NCI-H748 (cell line): ENCODE data around the gene PGLYRP2.

Experiments used
- DNase-seq: peaks from one replicate; lab custom pipeline; 2025; ENCODE audit not compliant: unreplicated experiment; lab: John Stamatoyannopoulos, UW

Gene PGLYRP2

DNA sequence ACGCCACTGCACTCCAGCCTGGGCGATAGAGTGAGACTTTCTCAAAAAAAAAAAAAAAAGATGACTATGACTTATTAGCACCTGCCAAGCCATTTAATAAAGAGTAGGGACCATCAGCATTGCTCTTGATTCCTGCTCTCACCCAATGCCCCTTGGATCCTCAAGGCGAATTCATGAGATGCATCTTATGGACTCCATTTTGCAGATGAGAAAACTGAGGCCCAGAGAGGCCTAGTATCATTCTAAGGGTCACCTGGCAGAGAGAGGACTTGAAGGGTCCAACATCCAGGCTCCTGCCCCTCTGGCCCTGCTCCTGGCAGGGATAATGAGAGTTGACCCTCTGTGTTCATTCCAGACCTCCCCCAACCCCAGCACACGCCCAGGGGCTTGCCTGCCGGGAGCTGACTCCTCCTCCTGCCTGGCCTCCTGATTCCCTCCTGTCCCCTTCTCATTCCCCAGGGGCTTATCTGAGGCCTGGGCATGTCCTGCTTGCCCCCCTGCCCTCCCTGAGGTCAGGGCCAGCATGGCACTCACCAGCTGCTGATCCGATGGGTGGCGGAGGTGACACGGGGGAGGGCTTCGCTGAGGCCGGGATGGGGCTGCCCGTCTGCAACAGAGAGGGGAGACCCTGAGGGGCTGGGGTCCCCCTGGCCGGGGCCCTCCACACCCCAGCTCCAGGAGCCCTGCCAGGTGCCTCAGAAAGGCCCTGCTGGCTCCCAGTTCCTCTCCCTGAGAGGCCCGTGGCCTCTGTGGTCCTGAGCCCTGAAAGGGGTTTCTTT is 37.0 kb downstream of the PGLYRP2 start:
- DNase-seq: no peak

DNA sequence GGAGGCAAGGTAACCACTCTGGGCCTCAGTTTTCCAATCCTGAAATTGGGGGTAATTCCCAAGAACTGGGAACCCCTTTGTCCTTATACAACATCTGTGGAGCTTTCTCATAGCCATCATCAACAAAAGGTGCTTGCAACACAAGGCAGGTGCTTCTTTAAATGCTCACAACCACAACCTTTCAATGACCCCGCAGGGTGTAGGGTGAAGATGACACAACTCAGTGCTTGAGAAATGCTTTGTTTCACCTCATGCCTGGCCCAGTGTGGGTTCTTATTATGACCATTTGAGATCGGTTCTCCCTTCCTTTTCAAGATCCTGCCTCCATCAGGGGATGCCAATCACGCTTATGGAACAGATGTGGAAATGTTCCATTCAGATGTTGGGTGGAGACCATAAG is 38.0 kb downstream of the PGLYRP2 start:
- DNase-seq: no peak

DNA sequence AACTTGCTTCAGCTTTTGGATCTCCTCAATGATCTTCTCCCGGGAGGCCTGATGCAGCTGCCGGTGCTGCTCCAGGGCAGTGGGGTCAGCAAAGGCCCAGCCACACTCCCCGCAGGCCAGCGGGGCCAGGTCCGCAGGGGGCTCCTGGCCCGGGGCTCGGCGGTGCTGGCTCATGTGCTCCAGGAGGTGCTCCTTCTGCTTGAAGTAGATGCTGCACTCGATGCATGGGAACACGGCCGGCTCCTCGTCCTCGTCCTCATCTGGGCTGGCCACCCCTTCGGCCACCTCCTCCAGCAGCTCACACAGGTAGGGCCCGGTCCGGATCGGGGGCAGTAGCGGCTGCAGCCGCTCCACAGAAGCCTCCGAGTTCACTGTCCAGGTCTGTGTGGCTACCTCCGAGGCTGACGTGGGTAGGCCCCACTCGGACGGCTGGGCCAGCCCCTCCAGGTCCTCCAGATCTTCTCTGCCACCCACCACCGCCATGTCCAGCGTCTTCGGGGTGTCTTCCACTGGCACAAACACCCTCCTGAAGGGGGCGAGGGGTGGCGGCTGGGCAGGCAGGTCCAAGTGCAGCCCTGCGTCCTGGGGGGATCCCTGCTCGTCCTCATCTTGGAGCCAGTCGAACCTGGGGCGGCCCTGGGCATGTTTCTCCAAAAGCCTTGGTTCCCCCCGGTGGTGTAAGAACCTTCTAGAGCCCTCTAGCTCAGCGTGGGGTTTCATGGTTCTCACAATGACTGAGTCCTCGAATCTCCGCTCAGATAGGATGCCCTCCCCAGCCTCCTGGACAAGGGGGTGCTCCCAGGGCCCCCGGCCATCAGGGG is 39.3 kb downstream of the PGLYRP2 start:
- no peak for DNase-seq

DNA sequence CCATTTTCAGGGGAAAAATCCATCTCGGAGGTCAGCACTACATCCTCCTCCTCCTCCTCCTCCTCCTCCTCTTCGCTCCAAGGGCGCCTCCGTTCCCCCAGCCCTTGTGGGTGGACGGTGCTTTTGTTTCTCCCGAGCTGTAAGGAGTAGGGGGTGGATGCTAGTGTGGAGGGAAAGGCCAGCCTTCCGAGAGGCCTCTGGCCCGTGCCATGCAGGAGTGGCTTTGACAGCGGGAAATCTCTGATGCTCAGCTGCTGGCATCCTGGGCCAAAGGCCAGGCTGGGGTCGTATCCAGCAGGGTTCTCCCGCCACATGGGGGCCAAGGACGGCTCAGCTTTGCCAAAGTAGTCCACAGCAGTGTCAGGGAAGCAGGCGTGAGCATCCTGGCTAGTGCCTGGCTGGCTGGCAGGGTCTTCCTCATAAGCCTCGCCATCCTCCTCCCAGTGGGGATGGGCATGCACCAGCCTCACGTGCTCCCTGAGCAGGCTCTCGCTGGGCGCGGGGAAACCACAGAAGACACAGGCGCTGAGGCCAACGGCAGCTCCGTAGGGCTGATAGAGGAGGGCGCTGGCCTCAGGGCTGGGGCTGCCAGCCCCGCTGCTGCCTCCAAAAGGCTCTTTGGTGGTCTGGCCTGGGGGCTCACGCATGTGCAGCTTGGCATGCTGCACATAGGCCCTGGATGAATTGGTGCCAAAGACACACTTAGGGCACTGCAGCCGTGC is 40.1 kb downstream of the PGLYRP2 start:
- DNase-seq: no peak

DNA sequence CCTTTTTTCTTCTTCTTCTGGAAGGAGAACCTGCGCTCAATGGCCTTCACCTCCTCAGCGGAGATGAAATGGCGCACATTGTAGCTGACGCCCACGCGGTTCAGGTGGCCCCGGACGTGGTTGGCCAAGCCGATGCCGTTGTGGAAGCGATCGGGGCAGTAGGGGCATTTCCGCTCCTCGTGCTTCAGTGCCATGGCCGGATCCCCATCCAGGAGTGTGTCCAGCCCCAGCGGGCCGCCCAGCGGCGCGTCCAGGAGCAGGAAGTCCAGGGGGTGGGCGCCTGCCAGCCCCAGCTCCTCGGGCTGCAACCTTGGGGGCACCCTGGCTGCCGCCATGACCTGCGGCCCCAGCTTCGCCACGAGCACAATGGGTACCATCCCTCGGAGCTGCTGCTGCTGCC is 40.7 kb downstream of the PGLYRP2 start:
- DNase-seq: no peak

DNA sequence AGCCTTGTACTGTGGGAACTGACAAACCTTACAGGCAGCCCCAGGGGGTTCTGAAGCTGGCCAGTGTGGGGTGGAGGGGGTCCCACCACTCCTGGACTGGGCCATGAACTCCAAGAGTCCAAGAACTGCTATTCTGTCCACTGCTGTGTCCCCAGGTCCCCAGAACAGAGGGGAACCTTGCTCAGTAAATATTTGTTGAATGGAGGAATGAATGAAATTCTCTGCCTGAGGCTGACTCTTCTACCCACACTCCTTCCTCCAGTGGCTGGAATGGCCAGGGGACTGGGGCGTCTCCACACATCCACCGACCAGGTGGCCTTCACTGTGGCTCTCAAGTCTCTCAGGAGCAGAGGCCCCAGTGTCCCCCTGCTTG is 41.2 kb downstream of the PGLYRP2 start:
- no peak for DNase-seq

DNA sequence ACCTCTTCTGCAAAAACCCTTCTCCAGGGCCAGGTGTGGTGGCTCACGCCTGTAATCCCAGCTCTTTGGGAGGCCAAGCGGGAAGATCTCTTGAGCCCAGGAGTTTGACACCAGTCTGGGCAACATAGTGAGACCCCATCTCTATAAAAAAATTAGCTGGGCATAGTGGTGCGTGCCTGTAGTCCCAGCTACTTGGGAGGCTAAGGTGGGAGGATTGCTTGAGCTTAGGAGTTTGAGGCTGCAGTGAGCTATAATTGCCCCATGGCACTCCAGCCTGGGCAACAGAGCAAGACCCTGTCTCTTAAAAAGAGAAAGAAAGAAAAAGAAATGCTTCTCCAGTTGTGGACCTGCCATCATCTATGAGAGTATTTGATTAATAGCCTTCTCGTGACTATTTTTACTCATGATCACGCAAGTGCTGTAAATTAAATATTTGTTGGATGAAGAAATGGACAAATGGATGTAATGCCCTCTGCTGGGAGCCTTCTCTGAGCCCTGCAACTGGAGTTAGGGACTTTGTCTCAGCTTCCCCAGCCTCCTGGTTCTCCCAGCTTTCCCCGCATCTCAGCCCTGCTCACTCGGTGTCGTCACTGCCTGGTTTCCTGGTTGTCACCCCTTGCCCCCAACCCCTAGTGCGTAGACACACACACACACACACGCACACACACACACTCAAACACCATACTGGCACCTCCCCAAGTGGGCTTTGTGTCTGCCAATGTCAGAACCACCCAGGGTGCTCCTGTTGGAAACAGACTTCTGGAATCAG is 41.8 kb downstream of the PGLYRP2 start:
- DNase-seq: no peak

DNA sequence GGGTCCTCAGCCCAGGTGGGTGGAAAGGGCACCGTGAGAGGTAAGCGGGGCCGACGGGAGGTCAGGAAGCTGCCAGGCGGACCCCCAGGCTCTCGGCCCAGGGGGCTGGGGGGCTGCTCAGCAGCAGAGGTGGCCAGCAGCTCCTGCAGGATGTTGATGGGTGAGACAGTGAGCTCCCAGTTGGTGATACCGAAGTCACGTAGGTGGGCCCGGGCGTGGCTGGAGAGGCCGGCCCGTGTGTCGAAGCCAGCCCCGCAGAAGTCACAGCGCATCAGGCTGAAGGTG is 42.5 kb downstream of the PGLYRP2 start:
- DNase-seq: no peak

DNA sequence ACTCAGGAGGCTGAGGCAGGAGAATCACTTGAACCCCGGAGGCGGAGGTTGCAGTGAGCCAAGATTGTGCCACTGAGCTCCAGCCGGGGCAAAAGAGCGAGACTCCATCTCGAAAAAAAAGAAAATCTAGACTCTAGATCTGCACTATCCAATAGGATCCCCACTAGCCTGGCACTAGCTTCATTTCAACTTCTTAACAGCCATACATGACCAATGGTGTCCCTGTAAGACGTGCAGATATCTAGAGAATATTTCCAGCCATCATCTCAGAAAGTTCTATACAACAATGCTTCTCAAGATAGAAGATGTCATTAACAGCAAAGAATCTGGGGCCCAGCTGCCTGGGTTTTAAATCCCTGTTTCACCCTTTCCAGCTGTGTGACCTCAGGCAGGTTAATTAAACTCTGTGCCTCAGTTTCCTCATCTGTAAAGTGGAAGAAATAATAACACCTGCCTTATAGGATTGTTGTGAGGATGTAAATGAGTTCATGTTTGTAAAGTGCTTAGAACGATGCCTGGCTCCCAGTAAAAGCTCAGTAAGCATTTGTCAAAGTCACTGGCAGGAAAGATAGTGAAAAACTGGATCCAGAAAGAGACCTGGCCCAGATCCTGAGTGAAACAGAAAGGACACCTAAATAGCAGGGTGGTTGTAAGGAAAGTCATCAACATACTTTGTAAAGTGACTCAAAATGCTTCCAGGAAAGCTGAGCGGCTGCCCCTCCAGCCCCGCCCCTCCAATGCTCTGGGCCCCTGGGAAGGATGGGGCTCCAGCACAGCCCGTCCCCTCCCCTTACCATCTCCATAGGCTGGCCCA is 43.1 kb downstream of the PGLYRP2 start:
- DNase-seq: no peak

DNA sequence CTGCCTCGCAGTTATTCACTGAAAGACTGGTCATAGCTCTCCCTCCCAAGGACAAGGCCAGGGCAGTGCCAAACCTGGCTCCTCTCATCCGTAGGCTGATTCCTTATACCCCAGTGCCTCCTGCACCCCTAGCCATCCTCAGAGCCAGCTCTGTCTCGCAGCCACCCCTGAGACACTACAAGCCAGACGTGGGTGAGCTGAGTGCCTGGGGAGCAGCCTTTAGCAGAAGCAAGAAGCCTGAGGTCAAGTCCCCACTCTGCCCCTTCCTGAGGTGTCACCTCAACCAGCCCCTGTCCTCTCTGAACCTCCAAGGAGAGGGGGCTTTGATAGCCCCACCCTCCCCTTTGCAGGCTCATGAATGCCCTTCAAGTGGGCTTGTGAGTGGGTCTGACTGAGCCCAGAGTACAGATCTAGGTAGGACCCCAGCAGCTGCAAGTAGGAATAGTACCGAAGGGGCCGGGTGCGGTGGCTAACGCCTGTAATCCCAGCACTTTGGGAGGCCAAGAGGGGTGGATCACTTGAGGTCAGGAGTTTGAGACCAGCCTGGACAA is 45.7 kb downstream of the PGLYRP2 start:
- DNase-seq: no peak

DNA sequence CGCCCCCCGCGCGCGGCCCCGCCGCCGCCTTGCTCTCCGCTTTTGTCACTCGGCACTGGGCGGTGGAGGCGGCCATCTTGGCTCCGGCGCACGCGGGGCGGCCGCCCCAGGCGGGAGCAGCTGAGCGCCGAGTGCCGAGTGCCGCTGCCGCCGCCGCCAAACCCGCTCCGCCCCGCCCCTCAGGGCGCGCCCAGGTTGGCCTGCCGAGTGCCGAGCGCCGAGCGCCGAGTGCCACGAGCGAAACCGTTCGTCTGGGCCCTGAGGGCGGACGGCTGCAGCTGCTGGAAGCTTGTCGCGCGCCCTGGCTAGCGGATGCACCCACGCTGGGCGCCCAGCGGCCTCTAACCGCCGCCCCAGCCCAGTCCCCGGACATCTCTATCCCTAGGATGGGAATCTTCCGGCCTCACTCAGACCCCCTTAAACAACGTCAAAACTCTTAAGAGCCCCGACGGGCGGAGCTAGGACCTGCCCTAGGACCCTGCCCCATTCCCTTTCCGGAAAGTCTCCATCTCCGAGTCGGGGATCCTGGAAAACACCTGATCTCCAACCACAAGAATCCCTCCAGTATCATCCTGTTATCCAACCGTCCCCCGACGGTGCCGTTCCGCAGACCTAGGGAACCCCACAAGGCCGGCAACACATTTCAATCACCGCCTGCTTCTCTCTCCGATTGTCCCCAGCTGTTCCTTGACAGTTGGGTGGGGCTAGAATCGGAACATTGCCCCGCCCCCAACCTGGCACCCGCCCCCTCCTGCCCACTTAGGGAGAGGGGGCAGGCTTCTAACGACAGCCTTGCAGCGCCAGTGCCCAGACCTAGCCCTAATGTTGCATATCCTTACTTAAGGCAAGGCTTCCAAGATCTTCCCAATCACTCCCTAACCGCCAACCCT is 46.4 kb downstream of the PGLYRP2 start:
- peak; percentile 89 for DNase-seq

DNA sequence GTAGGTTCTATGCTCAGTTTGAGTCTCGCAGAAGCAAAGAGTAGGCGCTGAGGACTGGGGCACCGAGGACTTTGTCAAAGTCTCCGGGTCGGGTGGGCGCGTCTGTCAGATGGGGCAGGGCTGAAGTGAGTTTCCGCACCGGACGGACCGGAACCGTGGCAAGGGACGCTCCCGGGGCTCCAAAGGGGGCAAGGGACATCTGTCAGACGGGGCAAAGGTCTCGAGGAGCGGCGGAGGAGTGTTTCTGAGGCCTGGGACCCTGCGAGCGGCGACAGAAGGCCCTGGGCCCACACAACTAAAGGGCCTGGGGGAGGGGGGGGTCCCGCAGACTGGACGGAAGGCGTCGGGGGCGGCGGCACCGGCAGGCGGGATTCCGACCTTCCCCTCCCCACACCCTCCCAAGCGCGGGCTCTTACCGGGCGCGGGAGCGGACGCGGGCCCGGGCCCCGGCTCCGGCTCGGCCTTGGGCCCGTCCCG is 47.2 kb downstream of the PGLYRP2 start:
- no peak for DNase-seq

DNA sequence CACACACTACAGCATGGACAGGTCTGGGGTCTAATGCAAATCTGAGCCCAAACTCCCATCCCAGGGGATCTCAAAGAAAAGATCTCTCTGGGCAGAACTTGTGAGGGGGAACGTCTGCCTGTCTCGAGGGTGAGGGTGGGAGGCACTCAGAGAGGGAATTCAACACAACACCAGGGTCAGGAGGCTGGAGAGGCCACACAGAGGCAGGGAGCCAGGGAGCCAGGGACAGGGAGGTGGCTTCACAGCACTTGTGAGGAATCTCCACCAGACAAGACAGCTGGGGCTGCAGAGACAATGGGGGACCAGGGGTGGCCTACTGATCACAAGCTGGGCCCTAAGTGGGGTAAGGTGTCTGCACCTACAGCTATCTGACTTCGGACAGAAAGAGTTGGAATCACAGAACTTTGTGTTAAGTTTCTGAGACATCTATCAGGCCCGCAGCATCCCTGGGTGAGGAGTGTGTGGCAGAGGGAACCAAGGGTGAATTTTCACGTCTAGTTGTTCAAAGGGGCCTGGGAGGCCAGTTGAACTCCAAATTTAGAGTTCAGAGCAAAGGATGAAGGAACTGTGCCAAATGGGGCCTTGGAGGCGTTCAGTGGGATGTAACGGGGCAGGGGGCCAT is 47.8 kb downstream of the PGLYRP2 start:
- no peak for DNase-seq

DNA sequence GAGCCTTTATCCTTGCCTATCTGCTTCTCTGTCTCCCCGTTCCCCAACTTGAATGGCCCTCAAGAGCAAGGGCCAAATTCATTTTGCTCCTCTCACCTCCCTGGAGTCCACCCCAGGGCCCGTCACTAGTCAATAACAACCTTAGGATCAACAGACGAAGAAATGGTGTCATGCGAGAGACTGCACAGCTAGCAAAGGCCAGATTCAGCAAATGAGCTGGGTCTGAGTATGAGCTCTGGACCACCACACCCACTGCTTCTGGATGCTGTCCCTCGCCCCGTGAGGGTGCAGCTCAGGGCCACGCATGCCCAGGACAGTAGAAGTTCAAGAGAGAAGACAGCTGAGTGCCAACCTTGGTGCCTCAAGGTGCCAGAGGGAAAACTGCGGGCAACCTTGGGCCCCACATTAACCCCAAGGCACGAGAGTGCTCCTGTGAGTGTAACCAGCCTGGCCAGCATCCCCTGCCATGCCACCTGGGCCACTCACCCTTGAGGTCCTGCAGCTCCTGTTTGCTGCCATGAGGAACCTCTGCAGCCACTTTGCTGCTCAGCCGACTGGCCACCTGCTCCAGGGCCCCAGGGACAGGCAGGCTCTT is 48.7 kb downstream of the PGLYRP2 start:
- no peak for DNase-seq

DNA sequence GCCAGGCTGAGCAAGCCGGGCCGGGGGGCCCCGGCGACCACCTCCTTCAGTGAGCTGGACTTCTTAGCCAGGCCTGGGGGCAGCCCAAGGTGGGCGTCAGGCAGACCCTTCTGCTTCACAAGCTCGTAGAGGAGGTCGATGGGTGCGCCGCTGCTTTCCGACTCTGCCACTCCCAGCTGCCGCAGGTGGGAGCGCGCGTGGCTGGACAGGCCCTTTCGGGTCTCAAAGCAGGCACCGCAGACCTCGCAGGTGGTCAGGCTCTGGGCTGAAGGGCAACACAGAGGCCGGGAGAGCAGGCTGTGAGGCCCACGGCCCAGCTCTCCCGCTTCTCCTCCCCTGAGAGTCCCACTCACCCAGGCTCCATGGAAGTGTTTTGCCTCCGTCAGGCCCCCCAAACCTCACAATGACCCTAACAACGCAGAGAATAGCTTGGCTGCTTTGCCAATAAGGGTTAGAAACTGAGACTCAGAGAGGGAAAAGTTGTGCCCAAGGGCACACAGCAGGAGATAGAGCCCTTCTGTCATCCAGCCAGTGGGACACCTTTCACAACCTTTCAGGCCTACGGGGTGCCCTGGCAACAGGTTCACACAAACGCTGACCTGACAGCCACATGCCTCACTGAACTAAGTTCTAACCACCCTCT is 49.4 kb downstream of the PGLYRP2 start:
- DNase-seq: no peak

DNA sequence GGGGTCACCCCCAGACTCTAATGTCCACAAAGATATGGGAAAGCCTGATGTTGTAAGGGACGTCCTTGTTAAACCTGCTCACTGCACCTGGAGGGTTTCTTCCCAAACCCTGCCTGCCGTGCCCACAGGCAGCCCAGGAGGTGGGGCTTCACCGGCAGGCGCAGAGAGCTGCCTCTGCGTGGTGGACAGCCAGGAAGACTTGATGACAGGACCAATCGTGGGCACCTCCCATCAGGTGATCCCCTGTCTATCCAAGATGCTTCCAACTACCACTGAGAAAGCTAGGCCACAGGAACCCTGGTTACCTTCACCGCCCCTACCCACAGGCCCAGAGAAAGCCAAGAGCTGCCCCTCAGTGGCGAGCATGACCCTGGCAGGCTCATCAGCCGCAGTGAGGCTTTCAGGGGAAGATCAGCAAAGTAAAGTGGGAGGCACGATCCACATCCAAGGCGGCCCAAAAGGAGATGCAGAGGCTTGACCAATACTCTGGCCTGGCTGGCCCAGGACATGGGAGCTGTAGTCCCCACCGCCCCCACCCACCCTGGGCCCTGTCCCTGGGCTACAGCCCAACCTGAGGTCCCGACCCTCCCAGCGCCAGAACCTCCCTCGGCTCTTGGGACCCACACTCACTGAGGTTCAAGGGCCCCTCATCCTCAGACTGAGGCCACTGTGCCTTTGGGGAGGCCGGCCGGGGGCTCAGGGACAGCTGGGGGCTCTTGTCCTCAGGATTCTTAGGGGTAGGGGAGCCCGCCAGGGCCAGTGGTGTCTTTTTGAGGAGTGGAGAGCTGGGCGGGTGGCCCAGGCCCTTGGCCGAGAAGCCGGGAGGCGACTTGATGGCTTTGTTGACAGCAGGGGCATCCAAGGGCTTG is 50.1 kb downstream of the PGLYRP2 start:
- no peak for DNase-seq

DNA sequence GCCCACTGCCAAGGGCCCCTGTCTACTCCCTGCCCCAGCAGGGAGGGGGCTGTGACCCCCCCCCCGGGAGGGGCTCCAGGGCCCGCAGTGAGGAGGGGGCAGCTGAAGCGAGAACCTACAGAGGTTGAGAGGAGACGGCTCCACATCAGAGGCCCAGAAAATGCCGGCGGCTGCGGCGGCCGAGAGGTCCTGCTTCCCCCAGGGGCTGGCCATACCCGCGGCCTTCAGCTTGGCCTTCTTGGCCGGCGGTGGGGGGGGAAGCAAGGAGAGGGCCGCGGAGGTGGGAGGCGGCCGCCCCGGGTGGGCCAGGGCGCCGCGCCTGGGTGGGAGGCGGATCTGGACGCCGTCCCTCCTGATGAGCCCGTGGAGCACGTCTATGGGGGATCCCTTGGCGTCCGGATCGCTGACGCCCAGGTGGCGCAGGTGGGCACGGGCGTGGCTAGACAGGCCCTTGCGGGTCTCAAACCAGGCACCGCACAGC is 51.3 kb downstream of the PGLYRP2 start:
- no peak for DNase-seq
